Gastroesophageal sphincter (tissue), 4 donors: Measurements from ENCODE around the gene CYBC1. TPM values are rescaled to one million over a fixed set of nuclear protein-coding genes. Genes with fewer than 3 reads are reported as not detected.

Experiments used
- ATAC-seq: fragments of 150-250 bp; one replicate; pipeline ENCODE4 v1.9.1; 2016; ENCODE audit warnings: mild to moderate bottlenecking, moderate library complexity
- H3K27ac ChIP-seq, 4 donors: fragments of 200-600 bp; sonication (generic) in 3 of 4; 1 replicate in 3 of 4; 2 replicates in 1 of 4; pipeline ENCODE4 v1.5.1; 2016 to 2019
- H3K27me3 ChIP-seq: fragments of 200-600 bp; sonication (generic); one replicate; pipeline ENCODE4 v1.5.1; 2019
- H3K36me3 ChIP-seq, 2 donors: fragments of 200-600 bp; sonication (generic); one replicate each; pipeline ENCODE4 v1.5.1; 2019; ENCODE audit warnings: control low read depth in 1 of 2
- H3K4me1 ChIP-seq, 3 donors: fragments of 200-600 bp; sonication (generic); 1 replicate in 2 of 3; 2 replicates in 1 of 3; pipeline ENCODE4 v1.5.1; 2016 to 2019; ENCODE audit warnings: control low read depth in 2 of 3
- H3K4me3 ChIP-seq, 2 donors: fragments of 200-600 bp; sonication (generic); one replicate each; pipeline ENCODE4 v1.5.1; 2019; ENCODE audit warnings: mild to moderate bottlenecking in 1 of 2, moderate library complexity in 1 of 2
- H3K9me3 ChIP-seq, 3 donors: fragments of 200-600 bp; sonication (generic); one replicate each; pipeline ENCODE4 v1.5.1; 2017 to 2019; ENCODE audit warnings: control low read depth in 2 of 3
- CTCF ChIP-seq, 4 experiments: fragments of 200-600 bp in 2 of 4; fragments of 450-650 bp in 2 of 4; sonication (generic) in 1 of 4; IDR thresholded peaks; one replicate each; pipeline ENCODE4 v1.5.1; 2017 to 2019; ENCODE audit warnings: antibody characterized with exemption in 4 of 4, mild to moderate bottlenecking in 2 of 4, moderate library complexity in 2 of 4
- EP300 ChIP-seq: sonication (generic); formaldehyde crosslinking; IDR thresholded peaks from one replicate; pipeline ENCODE4 v1.6.1; 2017; ENCODE audit warnings: antibody characterized with exemption, mild to moderate bottlenecking
- POLR2A ChIP-seq, 2 donors: fragments of 450-650 bp; IDR thresholded peaks; one replicate each; pipeline ENCODE4 v1.6.1; 2017; ENCODE audit warnings: antibody characterized with exemption in 2 of 2, mild to moderate bottlenecking in 2 of 2, moderate library complexity in 1 of 2
- POLR2AphosphoS5 ChIP-seq: sonication (generic); formaldehyde crosslinking; IDR thresholded peaks from one replicate; pipeline ENCODE4 v1.6.1; 2017; ENCODE audit warnings: antibody characterized with exemption
- WGBS, 2 donors: methylation state at CpG; one replicate each; pipeline ENCODE4 v1.1.5; 2018; ENCODE audit warnings: low coverage in 1 of 2; 5-methylcytosine and 5-hydroxymethylcytosine counted together
- total RNA-seq, 4 donors: library from RNA; depleted of rRNA; stranded (reverse); fragments of >200 nt; gene quantifications; one replicate each; pipeline ENCODE4 v1.1.0, GENCODE V29; 2016

The CYBC1 gene
- total RNA-seq, 4 donors from 2014 or later: 53.8 to 78.5 (median 59.4) TPM

GRCh38 chr17:82424863-82425159 lies 25.7 kb downstream of the CYBC1 start:
- Histone ChIP-seq H3K4me1 (peaks cover 0 to under 1% (median 0%) of the 10 kb centered on the region in 3 donors), H3K9me3 (peaks cover 0 to 11% (median 0%) of the 10 kb centered on the region in 3 donors), H3K4me3 (no peak overlapping the region), H3K27ac (no peak overlapping the region), H3K27me3 (no peaks in the 10 kb centered on the region), H3K36me3 (peaks cover 0 to 48% of the 10 kb centered on the region in 2 donors)
- no peak for ATAC-seq
- WGBS, 2 donors: 89 to 100% methylated on average over 2 of the region's 2 CpGs
- TF ChIP-seq CTCF (IDR thresholded peaks at IDR 0.05) (no peak), POLR2A (IDR thresholded peaks at IDR 0.05) (no peak), EP300 (no peak), POLR2AphosphoS5 (no peak)

DNA sequence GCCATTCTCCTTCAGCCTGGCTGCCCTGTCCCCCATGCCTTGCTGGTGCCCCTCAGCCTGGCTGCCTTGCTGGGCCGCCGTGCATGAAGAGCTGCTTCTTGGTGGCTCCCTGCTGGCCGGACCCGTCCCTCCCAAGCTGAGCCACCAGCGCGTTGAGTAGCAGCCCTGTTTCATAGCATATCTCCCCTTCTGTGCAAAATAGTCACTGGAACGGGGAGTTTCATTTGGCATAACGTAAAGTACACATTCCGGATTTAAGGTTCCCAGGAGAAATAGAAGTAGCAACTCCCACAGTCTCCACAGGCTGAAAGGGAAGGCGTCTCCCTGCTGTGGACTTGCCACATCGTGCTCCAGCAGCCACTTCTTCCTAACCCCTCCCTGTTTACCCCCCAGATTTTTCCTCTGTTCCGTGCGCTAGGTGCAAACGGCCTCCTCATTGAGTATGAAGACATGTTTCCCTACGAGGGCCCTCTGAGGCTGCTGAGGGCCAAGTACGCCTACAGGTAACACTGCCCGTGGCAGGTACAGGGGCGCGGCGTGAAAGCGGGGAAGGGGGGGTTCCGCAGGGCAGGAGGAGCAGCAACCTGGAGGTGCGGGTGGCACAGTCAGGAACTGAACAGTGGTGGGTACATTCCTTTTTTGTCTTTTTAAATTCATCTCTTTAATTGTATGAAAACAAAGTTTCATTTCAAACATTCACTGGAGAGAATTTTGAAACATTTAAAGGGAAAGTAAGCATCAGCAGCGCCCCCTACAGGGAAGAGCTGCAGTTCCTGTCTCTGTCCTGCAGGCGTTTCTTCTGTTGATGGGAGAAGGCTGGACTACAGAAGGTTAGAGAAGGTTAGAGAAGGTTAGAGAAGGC lies 26.3 kb downstream of the CYBC1 start:
- TF ChIP-seq POLR2AphosphoS5 (no peak), CTCF (IDR thresholded peaks at IDR 0.05) (peak in 2 of 4 experiments; percentile 40 to 43)
- Histone ChIP-seq H3K36me3 (peaks cover 0 to 42% of the 10 kb centered on the region in 2 donors), H3K4me3 (no peak overlapping the region), H3K4me1 (peaks cover 0 to 6% (median 0%) of the 10 kb centered on the region in 3 donors), H3K9me3 (peaks cover 0 to 11% (median 0%) of the 10 kb centered on the region in 3 donors), H3K27ac (no peak overlapping the region), H3K27me3 (no peaks in the 10 kb centered on the region)
- WGBS, 2 donors: 57 to 71% methylated on average over 12 to 13 of the region's 25 CpGs
- ATAC-seq: no peak

DNA sequence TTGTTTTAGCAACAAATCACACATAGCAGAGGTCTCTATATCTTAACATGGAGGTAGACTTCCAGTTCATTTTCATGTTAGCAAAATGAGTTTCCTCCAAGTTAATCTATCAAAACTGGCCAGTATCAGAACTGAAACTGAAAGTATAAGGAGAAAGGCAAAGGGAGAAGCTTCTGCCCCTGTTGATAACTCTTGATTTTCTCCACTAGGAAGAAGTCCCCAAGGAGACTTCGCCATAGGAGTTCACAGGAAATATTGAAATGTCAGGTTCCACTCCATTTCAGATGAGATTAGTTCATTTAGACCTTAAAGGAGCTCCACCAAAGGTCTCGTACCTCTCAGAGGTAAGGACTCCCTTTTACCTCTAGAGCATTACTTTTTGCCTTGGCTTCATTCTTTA lies 31.0 kb downstream of the CYBC1 start:
- ATAC-seq: no peak
- H3K4me3 ChIP-seq: peak overlapping the region in 1 of 2 donors; percentile 72

GRCh38 chr17:82418001-82418986 lies 32.3 kb downstream of the CYBC1 start, which contains the start of the genes HEXD and OGFOD3:
TSS of gene HEXD (plus strand) at chr17:82418347. CDS start at chr17:82419800, 1,453 bp downstream.
TSS of gene OGFOD3 (minus strand) at chr17:82418586. CDS start at chr17:82418485, 101 bp downstream.
- 0% methylated on average over 2 of the region's 108 CpGs; no CpG with 5 or more reads in 1 of the 2 donors for WGBS, 2 donors
- H3K4me1 ChIP-seq: peaks cover 0 to 44% (median 5%) of the 10 kb centered on the region in 3 donors
- ATAC-seq: peak; percentile 97
- no peaks in the 10 kb centered on the region for H3K27me3 ChIP-seq
- peak within 1 kb of the TSS; percentile 72 to 84 for H3K4me3 ChIP-seq
- peaks cover 0 to 40% of the 10 kb centered on the region in 2 donors for H3K36me3 ChIP-seq
- no peak for TF ChIP-seq EP300
- TF ChIP-seq CTCF (IDR thresholded peaks at IDR 0.05): peak in 2 of 4 experiments; percentile 25 to 52
- TF ChIP-seq POLR2A (IDR thresholded peaks at IDR 0.05): peak; percentile 46 to 52
- TF ChIP-seq POLR2AphosphoS5: peak; percentile 28
- H3K27ac ChIP-seq: peak within 1 kb of the TSS; percentile 71 to 95 (median 94)
- peaks cover 0 to 10% (median 0%) of the 10 kb centered on the region in 3 donors for H3K9me3 ChIP-seq

More for the DNA sequence above, 31.0 kb downstream of the CYBC1 start:
- Histone ChIP-seq H3K36me3 (peaks cover 0 to 31% of the 10 kb centered on the region in 2 donors), H3K27ac (no peak overlapping the region), H3K4me1 (peaks cover 0 to 39% (median 5%) of the 10 kb centered on the region in 3 donors), H3K9me3 (peaks cover 0 to 11% (median 0%) of the 10 kb centered on the region in 3 donors), H3K27me3 (no peaks in the 10 kb centered on the region)
- TF ChIP-seq CTCF (IDR thresholded peaks at IDR 0.05): no peak
- TF ChIP-seq POLR2AphosphoS5: no peak
- TF ChIP-seq POLR2A (IDR thresholded peaks at IDR 0.05): no peak
- TF ChIP-seq EP300: no peak
- WGBS, 2 donors: 87 to 100% methylated on average over 2 of the region's 2 CpGs
